GM12874 (cell line): ENCODE data around the gene RBP5.

Experiments
- TF ChIP-seq, protein P1 (sequence below): IDR thresholded peaks from 2 replicates; pipeline ENCODE4 v1.5.1; 2011; ENCODE audit warnings: low read depth, mild to moderate bottlenecking, control low read depth, low read length, moderate library complexity; ENCODE audit not compliant: insufficient read depth

The RBP5 gene

DNA sequence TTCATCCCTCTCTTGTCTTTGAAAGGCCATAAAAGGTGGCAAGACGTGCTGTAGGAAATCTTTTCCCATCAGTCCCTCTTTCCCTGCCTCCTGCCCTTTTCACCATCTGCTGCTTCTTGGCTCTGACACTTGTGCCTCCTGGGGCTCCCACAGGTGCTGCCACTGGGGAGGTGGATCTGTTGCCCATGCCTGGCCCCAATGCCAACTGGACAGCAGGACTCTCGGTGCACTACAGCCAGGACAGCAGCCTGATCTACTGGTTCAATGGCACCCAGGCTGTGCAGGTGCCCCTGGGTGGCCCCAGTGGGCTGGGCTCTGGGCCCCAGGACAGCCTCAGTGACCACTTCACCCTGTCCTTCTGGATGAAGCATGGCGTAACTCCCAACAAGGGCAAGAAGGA lies 8.0 kb upstream of the RBP5 start:
- TF ChIP-seq, protein P1, sequence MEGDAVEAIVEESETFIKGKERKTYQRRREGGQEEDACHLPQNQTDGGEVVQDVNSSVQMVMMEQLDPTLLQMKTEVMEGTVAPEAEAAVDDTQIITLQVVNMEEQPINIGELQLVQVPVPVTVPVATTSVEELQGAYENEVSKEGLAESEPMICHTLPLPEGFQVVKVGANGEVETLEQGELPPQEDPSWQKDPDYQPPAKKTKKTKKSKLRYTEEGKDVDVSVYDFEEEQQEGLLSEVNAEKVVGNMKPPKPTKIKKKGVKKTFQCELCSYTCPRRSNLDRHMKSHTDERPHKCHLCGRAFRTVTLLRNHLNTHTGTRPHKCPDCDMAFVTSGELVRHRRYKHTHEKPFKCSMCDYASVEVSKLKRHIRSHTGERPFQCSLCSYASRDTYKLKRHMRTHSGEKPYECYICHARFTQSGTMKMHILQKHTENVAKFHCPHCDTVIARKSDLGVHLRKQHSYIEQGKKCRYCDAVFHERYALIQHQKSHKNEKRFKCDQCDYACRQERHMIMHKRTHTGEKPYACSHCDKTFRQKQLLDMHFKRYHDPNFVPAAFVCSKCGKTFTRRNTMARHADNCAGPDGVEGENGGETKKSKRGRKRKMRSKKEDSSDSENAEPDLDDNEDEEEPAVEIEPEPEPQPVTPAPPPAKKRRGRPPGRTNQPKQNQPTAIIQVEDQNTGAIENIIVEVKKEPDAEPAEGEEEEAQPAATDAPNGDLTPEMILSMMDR: no peak

DNA sequence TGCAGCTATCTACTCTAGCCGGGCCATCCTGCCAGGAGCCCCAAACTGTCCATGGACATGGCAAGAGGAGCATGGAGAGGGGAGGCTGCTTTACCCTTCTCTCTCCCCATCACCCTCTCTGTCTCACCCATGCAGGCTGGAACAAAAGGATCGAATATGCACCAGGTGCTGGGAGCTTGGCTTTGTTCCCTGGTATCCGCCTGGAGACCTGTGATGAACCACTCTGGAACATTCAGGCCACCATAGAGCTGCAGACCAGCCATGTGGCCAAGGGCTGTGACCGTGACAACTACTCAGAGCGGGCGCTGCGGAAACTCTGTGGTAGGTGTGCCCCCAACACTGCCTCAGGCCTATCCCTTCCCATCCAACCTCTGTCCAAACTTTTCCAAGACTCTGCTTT lies 7.4 kb upstream of the RBP5 start:
- TF ChIP-seq, protein P1: no peak

DNA sequence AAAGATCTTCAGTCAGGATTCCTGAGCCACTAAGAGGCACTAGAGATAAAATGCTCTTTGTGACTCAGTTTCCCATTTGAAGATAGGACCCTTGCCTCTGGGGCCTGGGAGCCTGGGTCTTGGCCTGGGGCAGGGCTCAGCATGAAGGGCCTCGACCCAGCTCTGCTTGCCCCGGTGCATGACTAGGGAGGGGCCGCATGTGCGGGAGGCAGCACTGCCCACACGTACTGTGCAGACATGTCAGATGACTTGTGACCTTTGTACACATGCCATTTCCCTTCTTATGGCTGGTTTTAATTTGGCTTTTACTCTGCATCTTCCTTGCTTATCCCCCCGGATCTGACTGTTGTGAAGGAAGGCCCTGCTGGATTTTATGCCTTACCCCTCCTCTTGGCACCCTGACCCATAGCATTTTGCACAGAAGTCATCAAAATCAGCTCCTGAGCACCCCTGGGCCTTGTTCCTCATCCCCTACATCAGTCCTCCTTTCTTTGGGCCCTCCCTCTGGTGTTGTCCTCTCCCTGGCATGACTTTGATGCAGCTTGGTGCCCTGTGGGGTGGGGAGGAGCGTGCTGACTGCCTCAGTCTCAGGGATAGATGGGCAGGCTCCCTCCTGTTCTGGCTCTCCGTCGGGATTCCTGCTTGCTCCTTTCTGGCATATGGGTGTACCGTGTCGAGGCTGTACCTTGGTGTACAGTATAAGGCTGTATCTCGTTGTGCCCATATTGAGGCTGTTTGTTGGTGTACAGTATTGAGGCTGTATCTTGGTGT lies 5.9 kb upstream of the RBP5 start:
- TF ChIP-seq, protein P1: no peak

DNA sequence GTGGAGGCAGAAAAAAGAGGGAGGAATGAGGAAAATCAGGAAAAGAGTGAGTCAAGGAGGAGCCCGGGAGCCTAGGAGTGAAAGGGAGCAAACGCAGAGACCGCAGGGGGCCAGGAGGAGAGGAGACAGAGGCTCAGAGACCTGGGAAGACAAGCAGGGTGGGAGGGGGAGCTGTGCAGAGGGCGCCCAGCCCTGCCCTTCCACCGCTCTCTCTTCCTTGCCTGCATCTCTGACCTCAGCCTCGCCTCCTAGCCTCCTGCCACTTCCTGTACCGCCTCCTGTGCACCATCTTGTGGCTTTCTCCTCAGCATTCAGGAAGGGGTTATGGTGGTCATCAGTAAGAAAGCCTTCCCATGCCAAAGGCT lies 2.8 kb upstream of the RBP5 start:
- TF ChIP-seq, protein P1: no peak

DNA sequence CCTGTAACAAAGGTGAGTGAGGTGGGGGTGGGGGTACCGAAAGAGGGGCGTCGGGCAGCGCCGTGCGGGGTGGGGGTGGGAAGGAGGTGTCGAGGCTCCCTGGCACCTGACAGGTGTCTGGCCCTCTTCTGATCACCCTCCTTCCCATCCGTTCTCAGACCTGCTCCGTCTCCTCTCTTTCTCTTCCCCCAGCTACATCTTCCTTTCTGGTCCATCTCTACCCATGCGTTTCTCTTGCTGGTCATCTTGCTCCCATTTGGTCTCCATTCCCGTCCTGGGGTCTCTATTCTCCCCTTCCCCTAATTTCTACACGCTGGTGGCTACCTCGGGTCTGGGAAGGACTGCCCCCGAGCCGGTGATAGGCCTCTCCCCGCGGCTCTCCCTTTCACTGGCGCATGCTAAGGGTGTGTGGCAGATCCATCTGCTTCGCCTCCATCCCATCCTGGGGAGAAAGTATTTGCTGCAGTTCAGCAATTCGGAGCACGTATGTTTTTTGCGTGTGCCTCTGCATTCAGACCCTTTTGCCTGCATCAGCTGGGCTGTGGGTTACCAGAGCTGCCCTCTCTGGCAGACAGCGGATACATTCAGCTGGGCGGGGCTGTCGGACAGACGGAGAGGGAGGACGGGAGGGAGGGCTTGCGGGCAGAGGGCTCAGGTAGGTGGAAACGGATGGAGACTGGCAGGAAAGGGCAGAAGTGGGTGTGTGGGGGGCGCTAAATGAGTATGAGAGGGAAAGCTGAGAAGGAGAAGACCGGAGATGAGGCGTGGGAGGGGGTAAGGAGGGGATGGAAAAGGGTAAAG lies 2.2 kb upstream of the RBP5 start:
- TF ChIP-seq, protein P1: no peak

DNA sequence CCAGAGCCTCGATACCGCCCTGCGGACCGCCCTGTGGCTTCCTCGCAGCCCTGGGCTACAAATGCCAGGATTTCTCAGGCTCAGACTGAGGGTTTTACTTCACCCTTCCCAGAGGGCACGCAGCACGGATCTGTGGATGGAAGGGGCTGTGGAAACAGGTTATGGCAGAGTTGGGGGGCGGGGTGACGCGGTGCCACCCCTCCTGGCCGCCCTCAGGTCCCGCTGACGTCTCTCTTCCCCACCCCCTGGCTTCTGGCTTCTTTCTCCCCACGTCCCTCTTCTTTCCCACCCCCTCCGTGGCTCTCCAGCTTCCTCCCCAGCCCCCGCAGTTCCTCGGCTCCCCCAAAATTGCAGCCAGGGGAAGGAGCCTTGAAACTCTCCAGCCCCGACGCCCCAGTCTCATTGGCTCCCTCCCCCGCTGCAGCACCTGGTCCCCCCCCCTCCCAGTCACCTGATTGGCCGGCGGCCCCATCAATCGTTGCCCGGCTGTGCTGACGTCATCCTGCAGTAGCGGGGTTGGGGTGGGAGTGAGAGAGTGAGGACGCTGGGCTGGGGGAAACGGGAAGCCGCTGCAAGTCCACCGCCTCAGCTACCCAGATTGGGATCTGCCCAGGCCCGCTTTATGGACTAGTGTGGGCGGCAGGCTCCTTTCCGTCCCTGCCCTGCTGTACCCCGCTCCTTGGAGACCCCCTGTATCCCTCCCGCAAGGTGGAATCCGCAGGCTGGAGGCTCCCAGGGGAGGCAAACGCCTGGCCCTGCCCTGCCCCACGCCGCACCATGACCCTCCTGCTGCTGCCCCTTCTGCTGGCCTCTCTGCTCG lies 1.4 kb upstream of the RBP5 start, which contains the start of gene CLSTN3:
TSS of gene CLSTN3 (plus strand) at position 500 of the 820 bp plus-strand sequence. CDS start at position 778, 278 bp downstream.
- TF ChIP-seq, protein P1: no peak
